GM18873 (cell line): ENCODE results near the gene TSC1.

ENCODE experiments used
- ATAC-seq: cut with Tn5 transposase; IDR thresholded peaks from one replicate; pipeline ENCODE4 v1.9.1; 2021; ENCODE audit warnings: mild to moderate bottlenecking, moderate library complexity, moderate number of reproducible peaks; ENCODE audit not compliant: unreplicated experiment, low FRiP score

The TSC1 gene

DNA sequence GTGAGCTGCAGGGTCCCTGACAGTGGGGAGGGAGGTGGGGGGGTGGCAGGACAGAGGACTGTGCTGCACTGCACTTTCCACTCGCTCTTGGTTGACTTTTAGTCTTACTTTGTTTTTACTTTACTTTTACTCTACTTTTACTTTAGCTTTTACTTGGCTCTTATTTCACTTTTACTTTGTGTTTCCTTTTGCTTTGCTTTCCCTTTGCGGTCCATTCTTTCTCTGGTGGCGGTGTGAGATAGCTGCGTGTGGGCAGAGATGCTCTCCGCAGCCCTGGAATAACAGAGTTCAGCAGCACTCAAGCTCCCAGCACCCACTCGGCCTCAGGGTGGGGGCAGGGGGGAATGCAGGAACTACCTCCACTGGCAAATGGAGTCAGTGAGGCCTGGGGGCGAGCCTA is 71.0 kb downstream of the TSC1 start:
- ATAC-seq, result no peak

- ATAC-seq, result no peak
Measured at GRCh38 chr9:132869266-132869665, 75.2 kb downstream of the TSC1 start.

DNA sequence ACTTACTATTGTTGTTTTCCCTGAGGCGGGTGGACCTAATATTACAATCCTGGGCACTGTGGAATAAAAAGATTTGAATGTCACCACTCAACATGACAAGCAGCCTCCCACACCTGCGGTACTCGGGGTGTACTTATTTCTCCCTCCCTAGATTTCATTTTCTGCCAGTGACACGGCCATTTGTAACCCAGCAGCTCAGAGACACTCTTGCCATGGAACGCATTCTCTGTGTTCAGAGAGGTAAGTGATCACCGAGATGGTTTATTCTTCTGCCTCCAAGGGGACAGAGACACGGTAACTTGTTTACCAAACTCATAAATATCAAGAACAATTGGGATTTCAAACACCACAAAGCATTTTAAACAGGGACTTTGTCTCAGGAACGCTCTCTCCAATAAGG is 77.5 kb downstream of the TSC1 start:
- no peak for ATAC-seq

DNA sequence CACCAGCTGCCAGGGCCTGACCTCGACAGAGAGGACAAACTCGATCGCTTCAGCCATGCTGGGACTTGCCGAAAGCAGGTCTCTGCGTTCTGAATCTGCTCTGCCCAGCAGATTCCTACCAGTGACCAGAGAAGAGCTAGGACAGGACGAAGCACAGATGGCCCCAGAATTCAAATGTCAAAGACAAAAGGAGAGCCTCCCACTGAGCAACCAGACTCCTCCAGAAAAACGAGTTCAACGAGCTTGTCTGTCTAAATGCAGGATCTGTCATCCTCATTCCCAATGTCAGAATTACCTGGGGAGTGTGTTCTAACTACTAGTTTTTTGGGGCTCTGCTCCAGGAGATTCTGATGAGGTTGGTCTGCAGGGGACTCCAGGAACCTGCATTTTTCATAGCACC is 79.7 kb downstream of the TSC1 start:
- no peak for ATAC-seq

DNA sequence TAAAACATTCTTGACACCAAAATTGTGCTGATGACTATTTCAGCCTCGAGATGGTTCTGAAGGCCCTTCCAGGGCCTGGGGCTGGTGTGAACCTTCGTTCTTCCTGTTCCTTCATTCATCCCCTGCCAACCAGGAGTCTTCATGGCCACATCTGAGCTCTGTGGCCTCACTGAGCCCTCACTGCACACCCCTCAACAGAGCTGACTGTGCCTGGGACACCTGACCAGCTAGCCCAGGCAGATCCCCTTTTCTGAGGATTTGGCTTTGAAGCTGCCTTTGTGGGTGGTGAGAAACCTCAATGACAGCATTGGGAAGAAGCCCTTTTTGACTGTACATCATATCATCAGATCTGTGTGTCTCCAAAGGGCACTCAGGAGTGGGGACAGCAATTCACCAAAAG is 80.1 kb downstream of the TSC1 start:
- ATAC-seq, result no peak

GRCh38 chr9:132863096-132863495 is 81.3 kb downstream of the TSC1 start:
- no peak for ATAC-seq

DNA sequence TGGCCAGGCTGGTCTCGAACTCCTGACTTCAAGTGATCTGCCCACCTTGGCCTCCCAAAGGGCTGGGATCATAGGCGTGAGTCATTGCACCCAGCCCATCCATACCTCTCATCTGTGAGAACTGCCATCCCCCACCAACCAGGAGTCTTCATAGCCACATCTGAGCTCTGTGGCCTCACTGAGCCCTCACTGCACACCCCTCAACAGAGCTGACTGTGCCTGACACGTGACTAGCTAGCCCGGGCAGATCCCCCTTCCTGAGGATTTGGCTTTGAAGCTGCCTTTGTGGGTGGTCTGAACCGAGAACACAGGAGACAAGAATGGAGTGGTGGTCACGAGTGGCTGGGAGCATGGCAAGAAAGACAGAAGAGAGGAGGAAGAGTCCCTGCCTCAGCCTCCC is 81.9 kb downstream of the TSC1 start:
- ATAC-seq, result no peak

- ATAC-seq, result no peak
Measured at GRCh38 chr9:132861666-132862065, 82.8 kb downstream of the TSC1 start.

DNA sequence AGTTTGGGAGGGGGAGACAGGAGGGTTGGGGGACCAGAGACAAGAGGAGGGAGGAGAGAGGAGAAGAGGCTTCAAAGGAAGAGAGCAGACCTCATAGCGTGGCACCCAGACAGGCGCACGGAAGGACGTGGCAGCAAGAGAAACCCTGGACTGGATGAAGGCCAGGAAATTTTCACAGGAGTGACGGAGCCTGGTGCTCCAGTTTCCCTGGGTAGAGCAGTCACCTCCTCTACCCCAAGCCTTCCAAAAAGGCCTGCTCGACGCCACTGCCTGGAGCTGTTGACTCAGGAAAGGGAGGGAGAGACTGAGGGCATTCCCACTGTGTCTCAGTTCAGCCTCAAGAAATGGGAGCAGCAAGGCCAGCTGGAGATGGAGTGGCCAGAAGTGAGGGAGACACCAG is 85.7 kb downstream of the TSC1 start:
- no peak for ATAC-seq

DNA sequence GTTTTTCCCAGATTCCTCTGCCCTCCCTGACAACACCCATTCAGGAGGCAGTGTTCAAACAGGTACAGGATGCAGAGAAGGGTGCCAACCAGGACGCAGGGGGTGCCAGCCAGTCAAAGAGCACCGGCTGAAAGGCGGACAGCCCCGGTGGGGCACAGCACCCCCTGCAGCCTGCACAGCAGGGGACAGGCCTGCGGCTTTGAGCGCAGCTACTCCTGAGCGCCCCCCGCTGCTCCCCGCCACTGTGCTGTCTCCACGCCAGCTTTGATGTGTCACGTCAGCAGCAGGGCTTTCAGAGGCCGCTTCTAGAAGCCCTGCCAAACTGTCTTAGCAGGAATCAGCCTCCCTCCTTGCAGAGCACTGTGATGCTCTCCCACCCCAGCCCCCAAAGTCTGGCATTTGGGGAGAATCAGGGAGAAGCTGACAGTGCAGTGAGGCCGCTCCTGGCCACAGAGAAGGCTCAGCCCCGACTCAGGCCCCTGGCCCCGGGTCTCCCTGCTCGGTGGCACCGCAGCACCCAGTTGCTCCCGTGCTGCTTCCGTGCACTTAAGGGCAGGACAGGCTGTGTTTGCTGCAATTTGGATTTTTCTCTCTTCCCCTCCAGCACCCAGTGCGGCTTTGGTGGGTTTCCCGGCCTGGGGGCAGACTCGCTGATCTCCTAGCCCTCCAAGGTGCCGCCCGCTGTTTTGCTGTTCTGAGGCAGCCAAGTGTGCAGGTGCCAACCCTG is 86.6 kb downstream of the TSC1 start:
- ATAC-seq, result no peak

DNA sequence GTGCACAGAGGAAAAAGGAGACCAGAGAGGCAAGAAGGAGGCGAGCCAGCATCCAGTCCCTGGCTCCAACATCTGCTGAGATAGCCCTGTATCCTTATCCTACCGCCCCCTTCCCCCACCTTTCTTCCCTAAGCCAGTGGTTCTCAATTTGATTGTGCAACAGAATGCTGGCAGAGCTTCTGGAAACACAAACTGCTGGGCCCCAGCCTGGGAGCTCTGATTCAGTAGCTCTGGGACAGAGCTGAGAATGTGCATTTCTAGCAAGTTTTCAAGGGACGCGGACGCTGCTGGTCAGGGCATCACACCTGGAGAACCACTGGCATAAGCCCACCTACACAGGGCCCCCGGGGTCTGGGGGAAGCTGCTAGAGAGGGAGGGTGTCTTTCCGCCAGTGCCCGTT is 87.4 kb downstream of the TSC1 start:
- ATAC-seq, result no peak

DNA sequence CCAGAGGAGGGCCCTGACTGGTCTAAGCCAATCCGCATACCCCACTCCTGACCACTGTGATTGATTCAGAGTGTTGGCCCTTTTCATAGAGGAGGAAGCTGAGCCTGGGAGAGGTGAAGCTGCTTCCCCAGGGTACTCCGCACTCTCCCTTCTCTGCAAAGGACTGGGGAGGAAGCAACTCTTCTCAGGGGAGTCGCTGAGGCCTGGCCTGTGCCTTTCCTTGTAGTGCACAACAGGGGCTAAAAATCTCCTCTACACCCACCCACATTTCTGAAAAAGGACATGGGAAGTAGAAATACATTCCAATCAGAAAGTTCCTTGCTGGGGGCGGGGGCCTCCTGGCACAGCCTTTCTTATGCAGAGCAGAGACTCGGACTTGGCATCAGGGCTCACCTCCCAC is 88.5 kb downstream of the TSC1 start:
- ATAC-seq, result no peak

- ATAC-seq, result no peak
Measured at GRCh38 chr9:132854832-132855231, 89.6 kb downstream of the TSC1 start.

GRCh38 chr9:132853482-132853881 is 90.9 kb downstream of the TSC1 start:
- no peak for ATAC-seq

DNA sequence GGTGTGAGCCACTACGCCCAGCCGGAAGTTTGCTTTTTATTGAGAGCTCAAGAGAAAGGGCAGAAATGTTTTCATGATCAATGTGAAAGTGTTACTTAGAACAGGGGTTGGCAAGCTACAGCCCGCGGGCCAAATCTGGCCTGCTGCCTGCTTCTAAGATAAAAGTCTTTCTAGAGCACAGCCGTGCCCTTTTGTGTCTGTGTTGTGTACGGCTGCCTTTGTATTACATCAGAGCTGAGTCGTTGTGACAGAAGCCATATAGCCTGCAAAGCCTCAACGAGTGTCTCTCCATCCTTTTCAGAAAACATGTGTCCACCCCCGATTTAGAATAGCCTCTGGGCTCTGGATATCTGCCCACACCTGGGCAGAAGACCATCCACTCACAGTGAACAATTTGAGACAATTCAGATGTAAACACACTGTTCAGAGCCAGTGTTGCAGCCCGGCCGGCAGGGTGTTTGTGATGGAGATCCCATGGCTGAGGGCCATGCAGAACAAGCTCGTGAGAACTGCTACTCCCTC is 95.2 kb downstream of the TSC1 start:
- ATAC-seq, result no peak

- ATAC-seq, result no peak
Measured at GRCh38 chr9:132846918-132847515, 97.4 kb downstream of the TSC1 start.

DNA sequence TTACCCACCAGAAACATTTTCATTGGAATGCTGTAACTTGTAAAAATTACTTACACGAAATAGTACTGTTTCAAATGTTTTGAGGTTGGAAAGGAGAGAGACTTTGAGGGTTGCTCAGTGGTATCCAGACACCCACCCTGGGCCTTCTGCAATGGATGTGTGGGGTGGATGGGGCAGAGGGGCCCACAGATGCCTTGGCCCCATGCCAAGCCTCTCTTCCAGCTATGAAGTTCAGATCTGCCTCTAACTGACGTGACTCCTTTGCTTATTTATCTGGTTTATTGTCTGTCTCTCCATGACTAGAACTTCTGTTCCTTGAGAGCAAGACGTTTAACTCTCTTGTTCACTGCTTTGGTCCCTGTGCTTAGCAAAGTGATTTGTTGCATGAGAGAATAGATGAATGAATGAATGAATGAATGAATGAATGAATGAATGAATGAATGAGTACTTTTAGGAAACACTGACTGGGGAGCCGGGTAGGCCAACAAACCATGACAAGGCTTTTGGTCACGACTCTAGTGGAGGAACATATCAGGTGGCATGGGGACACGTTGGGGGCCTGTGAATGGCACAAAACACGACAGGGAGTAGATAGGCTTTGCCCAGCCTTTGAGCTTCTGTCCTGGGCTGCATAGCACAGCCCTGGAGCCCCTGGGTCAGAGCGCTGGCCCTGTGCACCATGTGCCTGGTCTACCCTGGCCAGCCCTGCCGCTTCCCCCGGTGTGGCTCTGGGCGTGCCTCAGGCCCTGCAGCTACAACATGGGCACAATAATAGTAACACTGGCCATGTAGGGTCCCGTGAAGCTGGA is 98.1 kb downstream of the TSC1 start:
- no peak for ATAC-seq

DNA sequence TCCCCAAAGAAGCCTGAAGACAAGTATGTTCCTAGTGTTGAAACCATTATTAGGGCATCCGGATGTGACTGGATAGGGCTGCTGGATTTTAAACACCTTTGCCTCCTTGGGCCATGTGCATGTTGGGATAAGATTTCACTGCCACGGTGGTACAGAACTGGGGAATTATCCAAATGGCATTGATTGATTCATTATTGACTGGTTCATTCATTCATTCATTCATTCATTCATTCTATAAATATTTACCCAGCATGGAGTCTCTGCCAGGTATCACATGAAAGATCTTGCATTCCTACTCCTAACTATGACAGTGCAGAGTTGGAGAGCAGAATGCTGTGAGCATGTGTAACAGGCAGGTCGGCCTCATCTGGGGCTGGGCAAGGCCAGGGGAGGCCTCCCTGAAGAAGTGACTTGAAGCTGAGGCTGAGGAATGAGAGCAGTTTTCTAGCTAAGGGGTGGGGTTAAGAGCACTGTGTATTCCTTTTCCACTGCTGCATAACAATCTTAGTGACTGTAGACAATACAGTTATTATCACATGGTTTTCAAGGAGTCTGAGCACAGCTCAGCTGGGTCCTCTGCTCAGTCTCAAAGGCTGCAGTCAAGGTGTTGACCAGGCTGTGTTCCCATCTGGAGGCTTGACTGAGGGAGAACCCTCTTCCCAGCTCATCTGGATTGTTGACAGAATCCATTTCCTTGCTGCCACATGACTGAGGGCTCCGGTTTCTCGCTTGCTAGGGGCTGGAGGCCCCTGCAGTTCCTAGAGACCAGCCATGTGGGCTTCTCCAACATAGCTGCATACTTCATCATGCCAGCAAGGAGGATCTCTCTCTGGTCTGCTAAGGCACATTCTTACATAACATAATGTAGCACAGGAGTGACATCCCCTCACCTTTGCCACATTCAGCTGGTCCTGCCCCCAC is 102.0 kb downstream of the TSC1 start:
- no peak for ATAC-seq
